ENCODE measurements around the gene TNFSF9.

TNFSF9 gene

GRCh38 chr19:6577476-6578125, 46.8 kb downstream of the TNFSF9 start (continued):
- TF ChIP-seq ZNF391 (tag by site-specific recombination; IDR thresholded peaks at IDR 0.05; ENCODE audit: borderline replicate concordance, low read depth), result no peak
- no peak for TF ChIP-seq ZNF157 (tag by site-specific recombination; IDR thresholded peaks at IDR 0.05)
- no peak for TF ChIP-seq ZNF140 (tag by site-specific recombination; IDR thresholded peaks at IDR 0.05)
- TF ChIP-seq ZNF514 (tag by site-specific recombination; IDR thresholded peaks at IDR 0.05), result no peak
- TF ChIP-seq ZNF350 (tag by site-specific recombination; IDR thresholded peaks at IDR 0.05), result no peak
- no peak for TF ChIP-seq EGR2 (tag by site-specific recombination; IDR thresholded peaks at IDR 0.05; ENCODE audit: low read depth)
- no peak for TF ChIP-seq ZNF423 (tag by site-specific recombination; IDR thresholded peaks at IDR 0.05)
- TF ChIP-seq HIC1 (tag by site-specific recombination; IDR thresholded peaks at IDR 0.05), result no peak
- no peak for TF ChIP-seq ZNF148 (tag by site-specific recombination; IDR thresholded peaks at IDR 0.05; ENCODE audit: borderline replicate concordance)
- no peak for TF ChIP-seq ZNF19 (tag by site-specific recombination; IDR thresholded peaks at IDR 0.05; ENCODE audit: low read depth)
- TF ChIP-seq ZNF174 (tag by site-specific recombination; IDR thresholded peaks at IDR 0.05), result no peak
- TF ChIP-seq ZNF560 (tag by site-specific recombination; IDR thresholded peaks at IDR 0.05; ENCODE audit: borderline replicate concordance), result no peak
- TF ChIP-seq ZNF549 (tag by site-specific recombination; IDR thresholded peaks at IDR 0.05), result no peak
- TF ChIP-seq SETDB1 (IDR thresholded peaks at IDR 0.05; ENCODE audit: insufficient read length, low read length), result peak; percentile 49
- no peak for TF ChIP-seq SCRT2 (tag by site-specific recombination; IDR thresholded peaks at IDR 0.05)
- no peak for TF ChIP-seq OSR2 (tag by site-specific recombination; IDR thresholded peaks at IDR 0.05)
- no peak for TF ChIP-seq ZNF707 (tag by site-specific recombination; IDR thresholded peaks at IDR 0.05)
- TF ChIP-seq SALL2 (tag by site-specific recombination; IDR thresholded peaks at IDR 0.05; ENCODE audit: borderline replicate concordance), result no peak
- TF ChIP-seq MYNN (tag by site-specific recombination; IDR thresholded peaks at IDR 0.05; ENCODE audit: borderline replicate concordance), result no peak
- no peak for TF ChIP-seq ZBTB11 (tag by site-specific recombination; conservative IDR thresholded peaks at IDR 0.05; ENCODE audit: low read depth)
- no peak for TF ChIP-seq ZNF37A (tag by site-specific recombination; IDR thresholded peaks at IDR 0.05)
- TF ChIP-seq ZNF521 (tag by site-specific recombination; IDR thresholded peaks at IDR 0.05), result no peak
- no peak for TF ChIP-seq ZNF645 (tag by site-specific recombination; IDR thresholded peaks at IDR 0.05)
- TF ChIP-seq CTCF (tag by site-specific recombination; IDR thresholded peaks at IDR 0.05), result no peak
- no peak for TF ChIP-seq ZNF747 (tag by site-specific recombination; IDR thresholded peaks at IDR 0.05)
- no peak for TF ChIP-seq ZNF24 (tag by site-specific recombination; IDR thresholded peaks at IDR 0.05)
- TF ChIP-seq ZNF571 (tag by site-specific recombination; IDR thresholded peaks at IDR 0.05), result no peak
- TF ChIP-seq ZNF701 (tag by site-specific recombination; IDR thresholded peaks at IDR 0.05), result no peak
